Stimulated activated naive CD8-positive, alpha-beta T cell treated with anti-CD3 and anti-CD28 coated beads, Interleukin-15, Interleukin-2, amounts not matched to agents 100 ng/mL and 50 ng/mL, for 24 hours (primary cell): Measurements from ENCODE around the gene OLIG1.

ENCODE experiments used
- H3K27ac Mint-ChIP-seq: one replicate; pipeline ENCODE4 v1.8.0; 2021; ENCODE audit warnings: mild to moderate bottlenecking, mixed read lengths
- H3K27me3 Mint-ChIP-seq: one replicate; pipeline ENCODE4 v1.8.0; 2021; ENCODE audit warnings: mixed read lengths
- H3K36me3 Mint-ChIP-seq: one replicate; pipeline ENCODE4 v1.8.0; 2021; ENCODE audit warnings: low read depth, mixed read lengths
- H3K4me1 Mint-ChIP-seq: one replicate; pipeline ENCODE4 v1.8.0; 2021; ENCODE audit warnings: low read depth, mixed read lengths
- H3K4me3 Mint-ChIP-seq: one replicate; pipeline ENCODE4 v1.8.0; 2021; ENCODE audit warnings: mild to moderate bottlenecking, mixed read lengths
- H3K9me3 Mint-ChIP-seq: one replicate; pipeline ENCODE4 v1.8.0; 2021; ENCODE audit warnings: mixed read lengths

The OLIG1 gene

GRCh38 chr21:33063907-33064622 lies 5.9 kb upstream of the OLIG1 start:
- H3K36me3 Mint-ChIP-seq: no peaks in the 10 kb centered on the region
- peaks cover 5% of the 10 kb centered on the region for H3K4me1 Mint-ChIP-seq
- H3K9me3 Mint-ChIP-seq: no peaks in the 10 kb centered on the region
- H3K27ac Mint-ChIP-seq: no peak overlapping the region
- no peak overlapping the region for H3K4me3 Mint-ChIP-seq
- H3K27me3 Mint-ChIP-seq: peaks cover 53% of the 10 kb centered on the region

GRCh38 chr21:33064623-33065390 lies 5.1 kb upstream of the OLIG1 start:
- Mint-ChIP-seq H3K36me3 (no peaks in the 10 kb centered on the region), H3K9me3 (no peaks in the 10 kb centered on the region), H3K27ac (no peak overlapping the region), H3K4me1 (peaks cover 5% of the 10 kb centered on the region), H3K27me3 (peaks cover 60% of the 10 kb centered on the region), H3K4me3 (no peak overlapping the region)

- H3K27ac Mint-ChIP-seq: no peak overlapping the region
These were observed 2.9 kb upstream of the OLIG1 start for GRCh38 chr21:33067043-33067442.

GRCh38 chr21:33067457-33067856 lies 2.5 kb upstream of the OLIG1 start:
- no peaks in the 10 kb centered on the region for H3K9me3 Mint-ChIP-seq
- no peak overlapping the region for H3K4me3 Mint-ChIP-seq
- H3K4me1 Mint-ChIP-seq: peaks cover 19% of the 10 kb centered on the region
- H3K36me3 Mint-ChIP-seq: no peaks in the 10 kb centered on the region
- no peak overlapping the region for H3K27ac Mint-ChIP-seq
- H3K27me3 Mint-ChIP-seq: peaks cover 68% of the 10 kb centered on the region

More at GRCh38 chr21:33067043-33067442, 2.9 kb upstream of the OLIG1 start:
- Mint-ChIP-seq H3K9me3 (no peaks in the 10 kb centered on the region), H3K4me1 (peaks cover 16% of the 10 kb centered on the region), H3K4me3 (no peak overlapping the region), H3K27me3 (peaks cover 66% of the 10 kb centered on the region), H3K36me3 (no peaks in the 10 kb centered on the region)

GRCh38 chr21:33069243-33069642 lies 698 bp upstream of the OLIG1 start:
- no peaks in the 10 kb centered on the region for H3K36me3 Mint-ChIP-seq
- peaks cover 19% of the 10 kb centered on the region for H3K4me1 Mint-ChIP-seq
- peaks cover 71% of the 10 kb centered on the region for H3K27me3 Mint-ChIP-seq
- H3K9me3 Mint-ChIP-seq: no peaks in the 10 kb centered on the region
- peak overlapping the region; percentile 38 for H3K4me3 Mint-ChIP-seq
- H3K27ac Mint-ChIP-seq: no peak overlapping the region

GRCh38 chr21:33069645-33069993 lies 322 bp upstream of the OLIG1 start:
- H3K27me3 Mint-ChIP-seq: peaks cover 73% of the 10 kb centered on the region
- no peaks in the 10 kb centered on the region for H3K36me3 Mint-ChIP-seq
- no peak overlapping the region for H3K27ac Mint-ChIP-seq
- H3K9me3 Mint-ChIP-seq: no peaks in the 10 kb centered on the region
- peaks cover 19% of the 10 kb centered on the region for H3K4me1 Mint-ChIP-seq
- peak overlapping the region; percentile 38 for H3K4me3 Mint-ChIP-seq

- H3K9me3 Mint-ChIP-seq: no peaks in the 10 kb centered on the region
- no peaks in the 10 kb centered on the region for H3K36me3 Mint-ChIP-seq
- peaks cover 19% of the 10 kb centered on the region for H3K4me1 Mint-ChIP-seq
- no peak overlapping the region for H3K4me3 Mint-ChIP-seq
- peaks cover 76% of the 10 kb centered on the region for H3K27me3 Mint-ChIP-seq
- no peak overlapping the region for H3K27ac Mint-ChIP-seq
These were observed 730 bp downstream of the OLIG1 start for GRCh38 chr21:33070744-33070997.

- peaks cover 19% of the 10 kb centered on the region for H3K4me1 Mint-ChIP-seq
- H3K27ac Mint-ChIP-seq: no peak overlapping the region
- peak overlapping the region; percentile 69 for H3K4me3 Mint-ChIP-seq
- H3K27me3 Mint-ChIP-seq: peaks cover 75% of the 10 kb centered on the region
- H3K9me3 Mint-ChIP-seq: no peaks in the 10 kb centered on the region
- no peaks in the 10 kb centered on the region for H3K36me3 Mint-ChIP-seq
These were observed 1.2 kb downstream of the OLIG1 start for GRCh38 chr21:33070998-33071769.

- no peaks in the 10 kb centered on the region for H3K36me3 Mint-ChIP-seq
- peak overlapping the region; percentile 69 for H3K4me3 Mint-ChIP-seq
- no peak overlapping the region for H3K27ac Mint-ChIP-seq
- H3K9me3 Mint-ChIP-seq: no peaks in the 10 kb centered on the region
- peaks cover 69% of the 10 kb centered on the region for H3K27me3 Mint-ChIP-seq
- peaks cover 19% of the 10 kb centered on the region for H3K4me1 Mint-ChIP-seq
These were observed 1.9 kb downstream of the OLIG1 start for GRCh38 chr21:33071770-33072306.

- Mint-ChIP-seq H3K4me1 (peaks cover 28% of the 10 kb centered on the region), H3K4me3 (no peak overlapping the region), H3K9me3 (no peaks in the 10 kb centered on the region), H3K36me3 (no peaks in the 10 kb centered on the region), H3K27ac (no peak overlapping the region), H3K27me3 (peaks cover 70% of the 10 kb centered on the region)
These were observed 3.7 kb downstream of the OLIG1 start for GRCh38 chr21:33073636-33074035.

GRCh38 chr21:33075128-33075527 lies 5.2 kb downstream of the OLIG1 start:
- no peak overlapping the region for H3K27ac Mint-ChIP-seq
- H3K4me1 Mint-ChIP-seq: peaks cover 30% of the 10 kb centered on the region
- no peak overlapping the region for H3K4me3 Mint-ChIP-seq
- peaks cover 59% of the 10 kb centered on the region for H3K27me3 Mint-ChIP-seq
- H3K36me3 Mint-ChIP-seq: no peaks in the 10 kb centered on the region
- no peaks in the 10 kb centered on the region for H3K9me3 Mint-ChIP-seq

GRCh38 chr21:33075596-33076195 lies 5.8 kb downstream of the OLIG1 start:
- Mint-ChIP-seq H3K27ac (no peak overlapping the region), H3K27me3 (peaks cover 59% of the 10 kb centered on the region), H3K36me3 (no peaks in the 10 kb centered on the region), H3K4me1 (peaks cover 30% of the 10 kb centered on the region), H3K4me3 (no peak overlapping the region), H3K9me3 (no peaks in the 10 kb centered on the region)

- H3K4me3 Mint-ChIP-seq: no peak overlapping the region
- H3K27me3 Mint-ChIP-seq: peaks cover 51% of the 10 kb centered on the region
- H3K4me1 Mint-ChIP-seq: peaks cover 21% of the 10 kb centered on the region
- H3K9me3 Mint-ChIP-seq: no peaks in the 10 kb centered on the region
- no peaks in the 10 kb centered on the region for H3K36me3 Mint-ChIP-seq
- H3K27ac Mint-ChIP-seq: no peak overlapping the region
These were observed 6.8 kb downstream of the OLIG1 start for GRCh38 chr21:33076600-33077329.

GRCh38 chr21:33078907-33079582 lies 9.1 kb downstream of the OLIG1 start:
- H3K27ac Mint-ChIP-seq: no peak overlapping the region
- H3K27me3 Mint-ChIP-seq: peaks cover 31% of the 10 kb centered on the region
- H3K4me1 Mint-ChIP-seq: peaks cover 16% of the 10 kb centered on the region
- no peaks in the 10 kb centered on the region for H3K9me3 Mint-ChIP-seq
- H3K4me3 Mint-ChIP-seq: no peak overlapping the region
- H3K36me3 Mint-ChIP-seq: no peaks in the 10 kb centered on the region
